ENCODE data around the gene TSC22D4.

TSC22D4 gene

DNA sequence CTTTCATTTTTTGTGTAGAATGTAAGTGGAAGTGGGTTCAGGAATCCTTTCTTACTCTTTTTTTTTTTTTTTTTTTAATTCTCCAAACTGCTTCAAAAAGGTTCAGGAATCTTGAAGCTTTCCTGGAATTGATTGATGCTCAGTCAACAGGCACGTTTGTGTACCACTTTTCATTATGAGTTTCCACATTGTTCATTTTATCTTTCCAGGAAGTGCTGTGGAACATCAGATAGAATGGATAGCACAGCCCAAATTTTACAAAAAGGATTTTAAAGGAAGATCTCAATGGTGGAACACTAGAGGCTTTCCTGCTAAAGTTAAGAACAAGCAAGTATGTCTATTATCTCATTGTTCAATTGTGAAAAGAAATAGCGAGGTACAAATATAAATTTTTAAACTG is 40.8 kb downstream of the TSC22D4 start:
- no peak for TF ChIP-seq CTCF (IDR thresholded peaks at IDR 0.05; ENCODE audit: low read length, missing control alignments)
- no peak for DNase-seq (ENCODE audit: low read depth)
- no peak overlapping the region for H3K4me3 ChIP-seq (replicated peaks; ENCODE audit: low read depth, low read length)

GRCh38 chr7:100437150-100438100 is 41.6 kb downstream of the TSC22D4 start:
- H3K4me3 ChIP-seq (replicated peaks; ENCODE audit: low read depth, low read length), result no peak overlapping the region
- no peak for DNase-seq (ENCODE audit: low read depth)
- no peak for TF ChIP-seq CTCF (IDR thresholded peaks at IDR 0.05; ENCODE audit: low read length, missing control alignments)

DNA sequence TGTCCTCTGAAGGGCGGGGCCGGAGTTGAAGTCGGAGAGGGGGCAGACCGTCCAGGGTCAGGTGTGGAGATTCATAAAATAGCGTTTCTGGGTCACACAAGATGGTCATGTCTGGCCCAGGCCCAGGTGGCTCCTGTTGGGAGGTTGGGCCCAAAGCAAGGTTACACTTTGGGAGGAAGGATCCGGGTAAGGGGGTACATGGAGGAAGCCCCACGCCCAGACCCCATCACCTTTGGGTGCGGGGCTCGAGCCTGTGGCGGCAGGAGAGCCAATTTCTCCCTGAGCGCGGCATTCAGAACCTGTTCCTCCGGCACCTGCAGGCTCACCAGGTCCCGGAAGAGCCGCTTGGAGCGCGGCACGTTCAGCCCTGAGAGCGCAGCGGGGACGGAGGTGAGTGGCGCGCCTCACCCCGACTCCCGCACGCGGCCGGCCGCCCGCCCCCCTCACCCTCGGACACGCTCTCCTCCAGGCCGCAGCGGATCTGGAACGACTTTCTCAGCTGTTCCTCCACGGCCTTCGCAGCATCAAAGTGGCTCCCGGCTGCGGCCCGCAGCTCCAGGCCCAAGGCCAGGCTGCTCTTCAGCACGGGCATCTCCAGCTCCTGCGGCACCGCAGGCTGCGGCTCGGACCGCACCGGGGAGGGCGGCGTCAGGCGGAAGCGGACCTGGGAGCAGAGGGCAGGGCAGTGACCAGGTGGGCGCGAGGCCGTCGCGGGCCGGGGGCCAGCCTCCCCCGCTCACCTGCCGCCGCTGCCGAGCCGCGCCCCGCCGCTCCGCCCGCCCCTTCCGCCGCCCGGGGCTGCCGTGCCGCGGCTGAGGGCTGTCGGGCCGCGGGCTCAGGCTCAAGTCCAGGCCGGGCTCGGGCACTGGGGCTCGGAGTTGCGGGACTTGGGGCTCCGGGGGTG is 43.4 kb downstream of the TSC22D4 start:
- H3K4me3 ChIP-seq (replicated peaks; ENCODE audit: low read depth, low read length), result peak overlapping the region; percentile 80
- no peak for TF ChIP-seq CTCF (IDR thresholded peaks at IDR 0.05; ENCODE audit: low read length, missing control alignments)
- peak; percentile 24 for DNase-seq (ENCODE audit: low read depth)

- no peak for TF ChIP-seq CTCF (IDR thresholded peaks at IDR 0.05; ENCODE audit: low read length, missing control alignments)
- peak overlapping the region; percentile 80 for H3K4me3 ChIP-seq (replicated peaks; ENCODE audit: low read depth, low read length)
- DNase-seq (ENCODE audit: low read depth), result no peak
These were observed 44.5 kb downstream of the TSC22D4 start for GRCh38 chr7:100434297-100435144.

DNA sequence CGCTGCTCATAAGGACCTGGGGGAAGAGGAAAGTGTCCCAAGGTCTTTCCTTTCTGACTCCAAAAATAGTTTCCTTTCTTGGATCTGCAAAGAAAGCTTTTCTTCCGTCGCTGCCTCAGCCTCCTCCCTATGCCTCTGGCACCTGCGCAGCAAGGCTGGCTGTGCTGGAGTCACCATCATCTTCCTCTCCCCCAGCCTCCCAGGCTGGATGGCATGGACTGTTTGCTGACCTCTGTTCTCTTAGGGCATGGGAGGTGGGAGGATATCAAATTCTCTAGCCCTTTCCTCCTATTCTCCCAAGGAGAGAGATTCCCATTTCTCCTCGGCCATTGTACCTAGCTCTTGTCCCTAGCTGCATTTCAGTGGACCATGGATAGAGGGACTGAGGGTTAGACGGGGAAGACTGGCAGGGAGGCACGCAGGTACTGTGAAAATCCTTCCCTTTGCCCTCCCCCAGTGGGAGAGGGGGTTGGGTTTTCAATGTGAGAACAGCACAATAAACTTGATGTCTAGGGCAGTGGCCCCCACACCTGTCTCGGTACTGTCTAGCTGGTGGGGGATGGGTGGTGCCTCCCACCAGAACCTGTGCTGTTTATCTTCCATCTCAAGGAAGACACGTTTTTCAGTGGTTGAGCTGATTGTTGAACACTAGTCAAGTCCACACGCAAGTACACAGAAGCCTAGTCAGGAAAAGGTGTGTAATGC is 45.3 kb downstream of the TSC22D4 start:
- no peak for DNase-seq (ENCODE audit: low read depth)
- no peak for TF ChIP-seq CTCF (IDR thresholded peaks at IDR 0.05; ENCODE audit: low read length, missing control alignments)
- H3K4me3 ChIP-seq (replicated peaks; ENCODE audit: low read depth, low read length), result no peak overlapping the region

GRCh38 chr7:100433276-100433591 is 45.8 kb downstream of the TSC22D4 start:
- DNase-seq (ENCODE audit: low read depth), result no peak
- no peak overlapping the region for H3K4me3 ChIP-seq (replicated peaks; ENCODE audit: low read depth, low read length)
- no peak for TF ChIP-seq CTCF (IDR thresholded peaks at IDR 0.05; ENCODE audit: low read length, missing control alignments)

Measured in fibroblast of pulmonary artery (primary cell).